IMR-90 (cell line): ENCODE results near the gene MYOCD. TPM values are rescaled to one million over a fixed set of nuclear protein-coding genes. Genes with fewer than 3 reads are reported as not detected.

ENCODE experiments used
- ATAC-seq: fragments of 200-7000 bp; cut with Tn5 transposase; 2 replicates; pipeline ENCODE4 v1.9.1; 2020; ENCODE audit warnings: low read depth, mild to moderate bottlenecking, moderate library complexity
- BruUV-seq: library from RNA; stranded (reverse); fragments of 400-500 nt; replicated peaks from 2 replicates; lab custom pipeline; 2021; lab: Mats Ljungman, UMichigan
- CTCF ChIA-PET: fragments of 300-600 bp; formaldehyde crosslinking; extraction: SDS; loops from one replicate; lab custom pipeline; 2021; ENCODE audit warnings: antibody characterized with exemption; lab: Yijun Ruan, JAX
- POLR2A ChIA-PET: fragments of 300-600 bp; sonication (Branson Sonifier 250); formaldehyde crosslinking; loops from one replicate; lab custom pipeline; 2022; ENCODE audit warnings: antibody characterized with exemption; ENCODE audit not compliant: unreplicated experiment; lab: Charles Lee
- DNase-seq: peaks from one replicate; pipeline ENCODE4 v3.0.0; 2013
- H2AFZ ChIP-seq: replicated peaks from 2 replicates; pipeline ENCODE3; 2013; ENCODE audit warnings: low read length, mild to moderate bottlenecking; ENCODE audit not compliant: poor library complexity
- H2AK5ac ChIP-seq: 2 replicates; pipeline ENCODE4 v1.6.1; 2013; ENCODE audit warnings: low read depth, low read length, inconsistent platforms
- H2AK9ac ChIP-seq: replicated peaks from 2 replicates; pipeline ENCODE3; 2013; ENCODE audit warnings: mild to moderate bottlenecking, low read depth, low read length, moderate library complexity; ENCODE audit not compliant: poor library complexity
- H2BK120ac ChIP-seq: 2 replicates; pipeline ENCODE4 v1.6.1; 2013; ENCODE audit warnings: low read depth, low read length, inconsistent platforms
- H2BK15ac ChIP-seq: 3 replicates; pipeline ENCODE4 v1.6.1; 2013; ENCODE audit warnings: low read depth, low read length, inconsistent platforms
- H2BK20ac ChIP-seq: 2 replicates; pipeline ENCODE4 v1.6.1; 2013; ENCODE audit warnings: low read depth, mild to moderate bottlenecking, inconsistent platforms, low read length, moderate library complexity
- H2BK5ac ChIP-seq: 2 replicates; pipeline ENCODE4 v1.6.1; 2013; ENCODE audit warnings: mild to moderate bottlenecking, low read depth, low read length, inconsistent platforms; ENCODE audit not compliant: poor library complexity, severe bottlenecking
- H3K14ac ChIP-seq: replicated peaks from 2 replicates; pipeline ENCODE4 v1.6.1; 2013; ENCODE audit warnings: low read depth, low read length, inconsistent platforms
- H3K18ac ChIP-seq: 2 replicates; pipeline ENCODE4 v1.6.1; 2013; ENCODE audit warnings: low read depth, low read length, control low read depth
- H3K23ac ChIP-seq: 2 replicates; pipeline ENCODE4 v1.6.1; 2013; ENCODE audit warnings: low read depth, low read length, inconsistent platforms
- H3K27ac ChIP-seq: 2 replicates; pipeline ENCODE4 v1.5.1; 2013; ENCODE audit warnings: mild to moderate bottlenecking, control low read depth, low read length; ENCODE audit not compliant: insufficient read depth
- H3K27me3 ChIP-seq: 2 replicates; pipeline ENCODE4 v1.6.1; 2013; ENCODE audit warnings: low read length; ENCODE audit not compliant: control insufficient read depth, insufficient read depth
- H3K36me3 ChIP-seq: 2 replicates; pipeline ENCODE4 v1.6.1; 2013; ENCODE audit warnings: low read length, mixed read lengths; ENCODE audit not compliant: control insufficient read depth, insufficient read depth
- H3K4ac ChIP-seq: 2 replicates; pipeline ENCODE4 v1.6.1; 2013; ENCODE audit warnings: low read depth, low read length, inconsistent platforms
- H3K4me1 ChIP-seq: 2 replicates; pipeline ENCODE4 v1.6.1; 2013; ENCODE audit warnings: low read length, mixed read lengths; ENCODE audit not compliant: control insufficient read depth, insufficient read depth
- H3K4me2 ChIP-seq: 2 replicates; pipeline ENCODE4 v1.6.1; 2013; ENCODE audit warnings: low read depth, mild to moderate bottlenecking, control low read depth, low read length, moderate library complexity
- H3K4me3 ChIP-seq: 2 replicates; pipeline ENCODE4 v1.5.1; 2013; ENCODE audit warnings: low read depth, mild to moderate bottlenecking, control low read depth, low read length, moderate library complexity; ENCODE audit not compliant: insufficient read depth
- H3K56ac ChIP-seq: 2 replicates; pipeline ENCODE4 v1.6.1; 2013; ENCODE audit warnings: low read length, inconsistent platforms; ENCODE audit not compliant: insufficient read depth; ENCODE audit errors: extremely low read depth
- H3K79me1 ChIP-seq, 2 experiments: 2 replicates each; pipeline ENCODE4 v1.6.1; 2013; ENCODE audit warnings: low read length in 2 of 2, inconsistent platforms in 1 of 2, low read depth in 1 of 2
- H3K9ac ChIP-seq: 2 replicates; pipeline ENCODE4 v1.6.1; 2013; ENCODE audit warnings: low read depth, low read length, control low read depth
- H3K9me1 ChIP-seq: 2 replicates; pipeline ENCODE4 v1.6.1; 2013; ENCODE audit warnings: low read length, inconsistent platforms; ENCODE audit not compliant: insufficient read depth
- H3K9me3 ChIP-seq: 2 replicates; pipeline ENCODE4 v1.6.1; 2013; ENCODE audit warnings: low read length; ENCODE audit not compliant: control insufficient read depth, insufficient read depth
- H4K20me1 ChIP-seq: 2 replicates; pipeline ENCODE4 v1.6.1; 2013; ENCODE audit warnings: low read length, inconsistent platforms; ENCODE audit not compliant: insufficient read depth
- H4K5ac ChIP-seq: 2 replicates; pipeline ENCODE4 v1.6.1; 2013; ENCODE audit warnings: mild to moderate bottlenecking, low read depth, low read length, control low read depth
- H4K8ac ChIP-seq, 2 experiments: 2 replicates each; pipeline ENCODE4 v1.6.1; 2013; ENCODE audit warnings: low read depth in 2 of 2, low read length in 2 of 2, control low read depth in 1 of 2, inconsistent platforms in 1 of 2
- H4K91ac ChIP-seq: 2 replicates; pipeline ENCODE4 v1.6.1; 2013; ENCODE audit warnings: low read depth, low read length, inconsistent platforms; ENCODE audit not compliant: insufficient read depth
- FOS ChIP-seq: fragments of 150-350 bp; IDR thresholded peaks from 2 replicates; pipeline ENCODE4 v1.6.1; 2016; ENCODE audit warnings: low read depth, low read length
- RAD21 ChIP-seq: IDR thresholded peaks from 2 replicates; pipeline ENCODE4 v1.6.1; 2012; ENCODE audit warnings: low read length, improper control_type of control experiment
- RCOR1 ChIP-seq: IDR thresholded peaks from 2 replicates; pipeline ENCODE4 v1.6.1; 2012; ENCODE audit warnings: mild to moderate bottlenecking, low read length, improper control_type of control experiment; ENCODE audit not compliant: insufficient replicate concordance
- RFX5 ChIP-seq: IDR thresholded peaks from 2 replicates; pipeline ENCODE4 v1.8.0; 2012; ENCODE audit warnings: low read depth, mild to moderate bottlenecking, low read length, moderate library complexity
- dilution Hi-C: fragments of 300-500 bp; cut with HindIII; formaldehyde crosslinking; loops from one replicate; pipeline ENCODE4 v1.14.3; 2018; ENCODE audit warnings: low sequenced_read_pairs; ENCODE audit not compliant: unreplicated experiment
- in situ Hi-C: fragments of 300-500 bp; cut with MboI; formaldehyde crosslinking; loops from 3 replicates; pipeline ENCODE4 v1.14.3; 2019; ENCODE audit warnings: low sequenced_read_pairs, inconsistent platforms, mixed read lengths
- intact Hi-C: fragments of 100-400 bp; cut with micrococcal nuclease; formaldehyde crosslinking; loops from 2 replicates; pipeline ENCODE4 v1.10.0; 2022
- polyA plus RNA-seq, 3 experiments: library from polyadenylated mRNA; depleted of rRNA; stranded (reverse); fragments of >200 nt; gene quantifications; 2 replicates each; pipeline ENCODE4 v1.2.3, GENCODE V29; 2012; ENCODE audit warnings: low replicate concordance in 1 of 3
- total RNA-seq: library from RNA; depleted of rRNA; stranded (reverse); fragments of >200 nt; gene quantifications from 2 replicates; pipeline ENCODE4 v1.2.3, GENCODE V29; 2012
- TF ChIP-seq, protein P1 (sequence below): fragments of 150-350 bp; IDR thresholded peaks from 2 replicates; pipeline ENCODE4 v1.6.1; 2016; ENCODE audit warnings: low read depth, mild to moderate bottlenecking, low read length, moderate library complexity, borderline replicate concordance

MYOCD gene
- total and polyA plus RNA-seq, 2 of the 4 experiments (the other 2 are of a cell fraction) = 10.6 to 20.1 TPM

DNA sequence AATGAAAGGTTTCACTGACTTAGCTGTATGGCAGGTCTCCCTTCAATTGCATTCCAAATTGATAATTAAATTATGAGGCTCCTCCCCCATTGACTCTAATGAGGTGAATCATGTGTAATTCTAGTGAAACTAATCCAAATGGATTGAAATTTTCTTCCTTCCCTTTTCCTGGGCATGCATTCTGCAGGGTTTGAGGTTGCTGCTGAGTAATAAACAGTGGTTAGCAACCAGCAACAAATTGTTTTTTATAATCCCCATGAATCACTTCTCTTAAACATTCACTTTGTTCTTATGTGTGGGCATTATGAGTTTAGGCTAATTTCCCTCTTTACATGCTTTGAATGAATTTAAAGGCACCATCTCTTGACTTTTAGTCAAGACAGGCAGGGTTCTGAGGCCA, 43.4 kb downstream of the MYOCD start:
- H3K23ac ChIP-seq = no peak overlapping the region
- no TSS peak for BruUV-seq
- peak; percentile 62 for DNase-seq

More for the DNA sequence above, 43.4 kb downstream of the MYOCD start:
- Histone ChIP-seq H3K56ac (no peak overlapping the region), H3K79me1 (peaks cover 8 to 11% of the 10 kb centered on the region in 2 experiments), H3K36me3 (peaks cover 7% of the 10 kb centered on the region), H2BK120ac (no peak overlapping the region), H4K8ac (no peak overlapping the region), H4K5ac (no peak overlapping the region), H2AK9ac (no peak overlapping the region), H4K91ac (no peak overlapping the region), H3K4ac (no peak overlapping the region), H2BK15ac (no peak overlapping the region), H3K4me2 (no peak overlapping the region), H3K9me3 (no peaks in the 10 kb centered on the region), H3K18ac (no peak overlapping the region), H2BK5ac (no peak overlapping the region), H2BK20ac (no peak overlapping the region), H4K20me1 (no peaks in the 10 kb centered on the region), H2AFZ (no peak overlapping the region), H2AK5ac (no peak overlapping the region), H3K4me3 (no peak overlapping the region), H3K9ac (no peak overlapping the region), H3K27ac (no peak overlapping the region), H3K14ac (no peak overlapping the region), H3K27me3 (no peaks in the 10 kb centered on the region), H3K9me1 (peaks cover 7% of the 10 kb centered on the region), H3K4me1 (peaks cover 4% of the 10 kb centered on the region; the same call in 1 of the 2 replicates)
- peak; percentile 85 for ATAC-seq
- dilution Hi-C loops (no loop called here), in situ Hi-C loops (no loop called here), intact Hi-C loops (no loop called here)
- CTCF ChIA-PET = no interaction called here
- TF ChIP-seq RCOR1 (no peak), FOS (0 out of 2 replicates have a peak, but pooled peaks have one; percentile 16), RAD21 (no peak), RFX5 (no peak)
- TF ChIP-seq, protein P1, sequence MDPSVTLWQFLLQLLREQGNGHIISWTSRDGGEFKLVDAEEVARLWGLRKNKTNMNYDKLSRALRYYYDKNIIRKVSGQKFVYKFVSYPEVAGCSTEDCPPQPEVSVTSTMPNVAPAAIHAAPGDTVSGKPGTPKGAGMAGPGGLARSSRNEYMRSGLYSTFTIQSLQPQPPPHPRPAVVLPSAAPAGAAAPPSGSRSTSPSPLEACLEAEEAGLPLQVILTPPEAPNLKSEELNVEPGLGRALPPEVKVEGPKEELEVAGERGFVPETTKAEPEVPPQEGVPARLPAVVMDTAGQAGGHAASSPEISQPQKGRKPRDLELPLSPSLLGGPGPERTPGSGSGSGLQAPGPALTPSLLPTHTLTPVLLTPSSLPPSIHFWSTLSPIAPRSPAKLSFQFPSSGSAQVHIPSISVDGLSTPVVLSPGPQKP = no peak
- POLR2A ChIA-PET = no interaction called here
